IMR-90 (cell line): ENCODE data around the gene AQP7. TPM values are rescaled to one million over a fixed set of nuclear protein-coding genes. Genes with fewer than 3 reads are reported as not detected.

Experiments
- ATAC-seq: fragments of 200-7000 bp; cut with Tn5 transposase; 2 replicates; pipeline ENCODE4 v1.9.1; 2020; ENCODE audit warnings: low read depth, mild to moderate bottlenecking, moderate library complexity
- BruUV-seq: library from RNA; stranded (reverse); fragments of 400-500 nt; replicated peaks from 2 replicates; lab custom pipeline; 2021; lab: Mats Ljungman, UMichigan
- CTCF ChIA-PET: fragments of 300-600 bp; formaldehyde crosslinking; extraction: SDS; loops from one replicate; lab custom pipeline; 2021; ENCODE audit warnings: antibody characterized with exemption; lab: Yijun Ruan, JAX
- POLR2A ChIA-PET: fragments of 300-600 bp; sonication (Branson Sonifier 250); formaldehyde crosslinking; loops from one replicate; lab custom pipeline; 2022; ENCODE audit warnings: antibody characterized with exemption; ENCODE audit not compliant: unreplicated experiment; lab: Charles Lee
- DNase-seq: peaks from one replicate; pipeline ENCODE4 v3.0.0; 2013
- H2AFZ ChIP-seq: replicated peaks from 2 replicates; pipeline ENCODE3; 2013; ENCODE audit warnings: low read length, mild to moderate bottlenecking; ENCODE audit not compliant: poor library complexity
- H2AK5ac ChIP-seq: 2 replicates; pipeline ENCODE4 v1.6.1; 2013; ENCODE audit warnings: low read depth, low read length, inconsistent platforms
- H2AK9ac ChIP-seq: replicated peaks from 2 replicates; pipeline ENCODE3; 2013; ENCODE audit warnings: mild to moderate bottlenecking, low read depth, low read length, moderate library complexity; ENCODE audit not compliant: poor library complexity
- H2BK120ac ChIP-seq: 2 replicates; pipeline ENCODE4 v1.6.1; 2013; ENCODE audit warnings: low read depth, low read length, inconsistent platforms
- H2BK15ac ChIP-seq: 3 replicates; pipeline ENCODE4 v1.6.1; 2013; ENCODE audit warnings: low read depth, low read length, inconsistent platforms
- H2BK20ac ChIP-seq: 2 replicates; pipeline ENCODE4 v1.6.1; 2013; ENCODE audit warnings: low read depth, mild to moderate bottlenecking, inconsistent platforms, low read length, moderate library complexity
- H2BK5ac ChIP-seq: 2 replicates; pipeline ENCODE4 v1.6.1; 2013; ENCODE audit warnings: mild to moderate bottlenecking, low read depth, low read length, inconsistent platforms; ENCODE audit not compliant: poor library complexity, severe bottlenecking
- H3K14ac ChIP-seq: replicated peaks from 2 replicates; pipeline ENCODE4 v1.6.1; 2013; ENCODE audit warnings: low read depth, low read length, inconsistent platforms
- H3K18ac ChIP-seq: 2 replicates; pipeline ENCODE4 v1.6.1; 2013; ENCODE audit warnings: low read depth, low read length, control low read depth
- H3K23ac ChIP-seq: 2 replicates; pipeline ENCODE4 v1.6.1; 2013; ENCODE audit warnings: low read depth, low read length, inconsistent platforms
- H3K27ac ChIP-seq: 2 replicates; pipeline ENCODE4 v1.5.1; 2013; ENCODE audit warnings: mild to moderate bottlenecking, control low read depth, low read length; ENCODE audit not compliant: insufficient read depth
- H3K27me3 ChIP-seq: 2 replicates; pipeline ENCODE4 v1.6.1; 2013; ENCODE audit warnings: low read length; ENCODE audit not compliant: control insufficient read depth, insufficient read depth
- H3K36me3 ChIP-seq: 2 replicates; pipeline ENCODE4 v1.6.1; 2013; ENCODE audit warnings: low read length, mixed read lengths; ENCODE audit not compliant: control insufficient read depth, insufficient read depth
- H3K4ac ChIP-seq: 2 replicates; pipeline ENCODE4 v1.6.1; 2013; ENCODE audit warnings: low read depth, low read length, inconsistent platforms
- H3K4me1 ChIP-seq: 2 replicates; pipeline ENCODE4 v1.6.1; 2013; ENCODE audit warnings: low read length, mixed read lengths; ENCODE audit not compliant: control insufficient read depth, insufficient read depth
- H3K4me2 ChIP-seq: 2 replicates; pipeline ENCODE4 v1.6.1; 2013; ENCODE audit warnings: low read depth, mild to moderate bottlenecking, control low read depth, low read length, moderate library complexity
- H3K4me3 ChIP-seq: 2 replicates; pipeline ENCODE4 v1.5.1; 2013; ENCODE audit warnings: low read depth, mild to moderate bottlenecking, control low read depth, low read length, moderate library complexity; ENCODE audit not compliant: insufficient read depth
- H3K56ac ChIP-seq: 2 replicates; pipeline ENCODE4 v1.6.1; 2013; ENCODE audit warnings: low read length, inconsistent platforms; ENCODE audit not compliant: insufficient read depth; ENCODE audit errors: extremely low read depth
- H3K79me1 ChIP-seq, 2 experiments: 2 replicates each; pipeline ENCODE4 v1.6.1; 2013; ENCODE audit warnings: low read length in 2 of 2, inconsistent platforms in 1 of 2, low read depth in 1 of 2
- H3K9ac ChIP-seq: 2 replicates; pipeline ENCODE4 v1.6.1; 2013; ENCODE audit warnings: low read depth, low read length, control low read depth
- H3K9me1 ChIP-seq: 2 replicates; pipeline ENCODE4 v1.6.1; 2013; ENCODE audit warnings: low read length, inconsistent platforms; ENCODE audit not compliant: insufficient read depth
- H3K9me3 ChIP-seq: 2 replicates; pipeline ENCODE4 v1.6.1; 2013; ENCODE audit warnings: low read length; ENCODE audit not compliant: control insufficient read depth, insufficient read depth
- H4K20me1 ChIP-seq: 2 replicates; pipeline ENCODE4 v1.6.1; 2013; ENCODE audit warnings: low read length, inconsistent platforms; ENCODE audit not compliant: insufficient read depth
- H4K5ac ChIP-seq: 2 replicates; pipeline ENCODE4 v1.6.1; 2013; ENCODE audit warnings: mild to moderate bottlenecking, low read depth, low read length, control low read depth
- H4K8ac ChIP-seq, 2 experiments: 2 replicates each; pipeline ENCODE4 v1.6.1; 2013; ENCODE audit warnings: low read depth in 2 of 2, low read length in 2 of 2, control low read depth in 1 of 2, inconsistent platforms in 1 of 2
- H4K91ac ChIP-seq: 2 replicates; pipeline ENCODE4 v1.6.1; 2013; ENCODE audit warnings: low read depth, low read length, inconsistent platforms; ENCODE audit not compliant: insufficient read depth
- CTCF ChIP-seq: conservative IDR thresholded peaks from 2 replicates; pipeline ENCODE4 v1.5.1; 2012; ENCODE audit warnings: mild to moderate bottlenecking, low read depth, low read length, improper control_type of control experiment
- RAD21 ChIP-seq: IDR thresholded peaks from 2 replicates; pipeline ENCODE4 v1.6.1; 2012; ENCODE audit warnings: low read length, improper control_type of control experiment
- SMC3 ChIP-seq: fragments of 150-350 bp; IDR thresholded peaks from 2 replicates; pipeline ENCODE4 v1.6.1; 2016; ENCODE audit warnings: low read depth, mild to moderate bottlenecking, antibody characterized with exemption, low read length, moderate library complexity
- WGBS, 2 experiments: methylation state at CpG; one replicate each; pipeline versions ENCODE4 v1.1.5 to v1.1.7; 2013; ENCODE audit warnings: missing lambda C conversion rate in 2 of 2; ENCODE audit not compliant: insufficient read length in 1 of 2; ENCODE audit errors: extremely low coverage in 2 of 2; 5-methylcytosine and 5-hydroxymethylcytosine counted together
- dilution Hi-C: fragments of 300-500 bp; cut with HindIII; formaldehyde crosslinking; loops from one replicate; pipeline ENCODE4 v1.14.3; 2018; ENCODE audit warnings: low sequenced_read_pairs; ENCODE audit not compliant: unreplicated experiment
- in situ Hi-C: fragments of 300-500 bp; cut with MboI; formaldehyde crosslinking; loops from 3 replicates; pipeline ENCODE4 v1.14.3; 2019; ENCODE audit warnings: low sequenced_read_pairs, inconsistent platforms, mixed read lengths
- intact Hi-C: fragments of 100-400 bp; cut with micrococcal nuclease; formaldehyde crosslinking; loops from 2 replicates; pipeline ENCODE4 v1.10.0; 2022
- polyA plus RNA-seq, 3 experiments: library from polyadenylated mRNA; depleted of rRNA; stranded (reverse); fragments of >200 nt; gene quantifications; 2 replicates each; pipeline ENCODE4 v1.2.3, GENCODE V29; 2012; ENCODE audit warnings: low replicate concordance in 1 of 3
- total RNA-seq: library from RNA; depleted of rRNA; stranded (reverse); fragments of >200 nt; gene quantifications from 2 replicates; pipeline ENCODE4 v1.2.3, GENCODE V29; 2012
- TF ChIP-seq, protein P1 (sequence below): fragments of 150-350 bp; IDR thresholded peaks from 2 replicates; pipeline ENCODE4 v1.6.1; 2016; ENCODE audit warnings: low read depth, mild to moderate bottlenecking, low read length, moderate library complexity, borderline replicate concordance

Gene AQP7
- total and polyA plus RNA-seq, 2 of the 4 experiments (the other 2 are of a cell fraction), result 0.07 TPM; not detected in 1

DNA sequence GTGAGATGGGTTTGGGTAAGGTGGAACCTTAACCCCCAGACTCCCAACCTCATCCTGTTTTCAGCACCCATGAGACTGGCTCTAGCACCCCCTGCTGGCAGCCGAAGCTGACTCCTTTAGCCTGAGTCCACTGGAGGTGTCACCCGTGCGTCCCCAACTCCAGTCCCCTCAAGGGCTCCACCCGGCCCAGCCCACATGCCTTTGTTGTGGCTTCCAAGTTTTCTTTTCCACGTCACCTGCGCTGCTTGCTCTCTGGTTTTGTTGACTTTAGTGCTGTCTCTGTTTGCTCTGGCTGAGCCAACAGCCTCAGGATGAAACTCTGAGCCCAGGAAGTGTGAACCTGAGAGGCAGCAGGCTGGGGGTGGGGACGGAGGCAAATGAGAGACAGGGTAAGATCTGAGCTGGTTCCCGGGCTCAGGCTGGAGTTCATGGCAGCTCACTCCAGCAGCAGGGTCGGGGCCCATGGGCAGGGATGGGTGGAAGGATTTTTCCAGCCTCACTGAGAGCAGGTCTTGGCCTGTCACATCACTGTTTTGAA, 13.2 kb upstream of the AQP7 start:
- in situ Hi-C loops, result loop anchor here (25.0 kb wide), 1 partner anchor 297 kb away; no protein-coding TSS in a partner anchor
- H3K36me3 ChIP-seq, result no peaks in the 10 kb centered on the region

More for the DNA sequence above, 13.2 kb upstream of the AQP7 start:
- Histone ChIP-seq H2BK20ac (no peak overlapping the region), H3K9me1 (no peaks in the 10 kb centered on the region), H3K79me1 (no peaks in the 10 kb centered on the region), H2AK5ac (0 out of 2 replicates have a peak overlapping the region, but pooled peaks have one; percentile 46), H3K4me1 (no peaks in the 10 kb centered on the region), H4K5ac (no peak overlapping the region), H4K91ac (no peak overlapping the region), H3K18ac (no peak overlapping the region), H2BK5ac (no peak overlapping the region), H3K56ac (no peak overlapping the region), H4K20me1 (no peaks in the 10 kb centered on the region), H3K4me2 (no peak overlapping the region), H3K14ac (no peak overlapping the region), H4K8ac (no peak overlapping the region), H3K9ac (no peak overlapping the region), H2BK120ac (no peak overlapping the region), H3K27me3 (peaks cover 16% of the 10 kb centered on the region), H2AFZ (peak overlapping the region; percentile 81), H3K9me3 (no peaks in the 10 kb centered on the region), H3K4ac (no peak overlapping the region), H2AK9ac (peak overlapping the region; percentile 88), H3K27ac (no peak overlapping the region), H3K23ac (no peak overlapping the region), H3K4me3 (no peak overlapping the region), H2BK15ac (no peak overlapping the region)
- ChIA-PET POLR2A (no interaction called here), CTCF (interaction anchor here (0.6 to 3.0 kb wide), 6 partner anchors 11 to 1987 kb away, joined by 3 to 14 read pairs (median 4); partner anchors contain the start of gene AQP3)
- intact Hi-C loops, result loop anchor here (1.0 kb wide), 2 partner anchors 40 to 128 kb away; no protein-coding TSS in a partner anchor
- DNase-seq (peak; percentile 22), ATAC-seq (peak; percentile 91)
- no TSS peak for BruUV-seq
- WGBS, 2 experiments, result 36% methylated on average over 4 of the region's 9 CpGs; no CpG with 5 or more reads in 1 of the 2 experiments
- dilution Hi-C loops, result no loop called here
- peak; percentile 58 for TF ChIP-seq RAD21
- peak; percentile 67 for TF ChIP-seq CTCF
- TF ChIP-seq, protein P1, sequence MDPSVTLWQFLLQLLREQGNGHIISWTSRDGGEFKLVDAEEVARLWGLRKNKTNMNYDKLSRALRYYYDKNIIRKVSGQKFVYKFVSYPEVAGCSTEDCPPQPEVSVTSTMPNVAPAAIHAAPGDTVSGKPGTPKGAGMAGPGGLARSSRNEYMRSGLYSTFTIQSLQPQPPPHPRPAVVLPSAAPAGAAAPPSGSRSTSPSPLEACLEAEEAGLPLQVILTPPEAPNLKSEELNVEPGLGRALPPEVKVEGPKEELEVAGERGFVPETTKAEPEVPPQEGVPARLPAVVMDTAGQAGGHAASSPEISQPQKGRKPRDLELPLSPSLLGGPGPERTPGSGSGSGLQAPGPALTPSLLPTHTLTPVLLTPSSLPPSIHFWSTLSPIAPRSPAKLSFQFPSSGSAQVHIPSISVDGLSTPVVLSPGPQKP, result no peak
- TF ChIP-seq SMC3, result peak; percentile 58
